ENCODE results near the gene SENP2.

DNA sequence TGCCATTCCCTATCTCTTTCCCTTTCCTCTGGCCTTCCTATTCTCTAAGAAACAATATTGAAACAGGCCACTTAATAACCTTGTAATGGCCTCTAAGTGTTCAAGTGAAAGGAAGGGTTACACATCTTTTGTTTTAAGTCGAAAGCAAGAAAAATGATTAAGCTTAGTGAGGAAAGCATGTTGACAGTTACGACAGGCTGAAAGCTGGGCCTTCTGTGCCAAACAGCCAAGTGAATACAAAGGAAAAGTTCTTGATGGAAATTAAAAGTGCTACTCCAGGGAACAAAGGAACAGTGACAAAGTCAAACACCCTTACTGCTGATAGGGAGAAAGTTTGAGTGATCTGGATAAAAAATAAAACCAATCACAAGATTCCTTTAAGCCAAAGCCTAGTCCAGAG is 54.2 kb downstream of the SENP2 start:
- TF ChIP-seq, protein P1, sequence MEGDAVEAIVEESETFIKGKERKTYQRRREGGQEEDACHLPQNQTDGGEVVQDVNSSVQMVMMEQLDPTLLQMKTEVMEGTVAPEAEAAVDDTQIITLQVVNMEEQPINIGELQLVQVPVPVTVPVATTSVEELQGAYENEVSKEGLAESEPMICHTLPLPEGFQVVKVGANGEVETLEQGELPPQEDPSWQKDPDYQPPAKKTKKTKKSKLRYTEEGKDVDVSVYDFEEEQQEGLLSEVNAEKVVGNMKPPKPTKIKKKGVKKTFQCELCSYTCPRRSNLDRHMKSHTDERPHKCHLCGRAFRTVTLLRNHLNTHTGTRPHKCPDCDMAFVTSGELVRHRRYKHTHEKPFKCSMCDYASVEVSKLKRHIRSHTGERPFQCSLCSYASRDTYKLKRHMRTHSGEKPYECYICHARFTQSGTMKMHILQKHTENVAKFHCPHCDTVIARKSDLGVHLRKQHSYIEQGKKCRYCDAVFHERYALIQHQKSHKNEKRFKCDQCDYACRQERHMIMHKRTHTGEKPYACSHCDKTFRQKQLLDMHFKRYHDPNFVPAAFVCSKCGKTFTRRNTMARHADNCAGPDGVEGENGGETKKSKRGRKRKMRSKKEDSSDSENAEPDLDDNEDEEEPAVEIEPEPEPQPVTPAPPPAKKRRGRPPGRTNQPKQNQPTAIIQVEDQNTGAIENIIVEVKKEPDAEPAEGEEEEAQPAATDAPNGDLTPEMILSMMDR (conservative IDR thresholded peaks at IDR 0.05; ENCODE audit: low read depth in 2 of 2) = no peak
- TF ChIP-seq, protein P2, sequence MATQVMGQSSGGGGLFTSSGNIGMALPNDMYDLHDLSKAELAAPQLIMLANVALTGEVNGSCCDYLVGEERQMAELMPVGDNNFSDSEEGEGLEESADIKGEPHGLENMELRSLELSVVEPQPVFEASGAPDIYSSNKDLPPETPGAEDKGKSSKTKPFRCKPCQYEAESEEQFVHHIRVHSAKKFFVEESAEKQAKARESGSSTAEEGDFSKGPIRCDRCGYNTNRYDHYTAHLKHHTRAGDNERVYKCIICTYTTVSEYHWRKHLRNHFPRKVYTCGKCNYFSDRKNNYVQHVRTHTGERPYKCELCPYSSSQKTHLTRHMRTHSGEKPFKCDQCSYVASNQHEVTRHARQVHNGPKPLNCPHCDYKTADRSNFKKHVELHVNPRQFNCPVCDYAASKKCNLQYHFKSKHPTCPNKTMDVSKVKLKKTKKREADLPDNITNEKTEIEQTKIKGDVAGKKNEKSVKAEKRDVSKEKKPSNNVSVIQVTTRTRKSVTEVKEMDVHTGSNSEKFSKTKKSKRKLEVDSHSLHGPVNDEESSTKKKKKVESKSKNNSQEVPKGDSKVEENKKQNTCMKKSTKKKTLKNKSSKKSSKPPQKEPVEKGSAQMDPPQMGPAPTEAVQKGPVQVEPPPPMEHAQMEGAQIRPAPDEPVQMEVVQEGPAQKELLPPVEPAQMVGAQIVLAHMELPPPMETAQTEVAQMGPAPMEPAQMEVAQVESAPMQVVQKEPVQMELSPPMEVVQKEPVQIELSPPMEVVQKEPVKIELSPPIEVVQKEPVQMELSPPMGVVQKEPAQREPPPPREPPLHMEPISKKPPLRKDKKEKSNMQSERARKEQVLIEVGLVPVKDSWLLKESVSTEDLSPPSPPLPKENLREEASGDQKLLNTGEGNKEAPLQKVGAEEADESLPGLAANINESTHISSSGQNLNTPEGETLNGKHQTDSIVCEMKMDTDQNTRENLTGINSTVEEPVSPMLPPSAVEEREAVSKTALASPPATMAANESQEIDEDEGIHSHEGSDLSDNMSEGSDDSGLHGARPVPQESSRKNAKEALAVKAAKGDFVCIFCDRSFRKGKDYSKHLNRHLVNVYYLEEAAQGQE (IDR thresholded peaks at IDR 0.05; ENCODE audit: unreplicated experiment) = no peak
- TF ChIP-seq POLR2AphosphoS5 (IDR thresholded peaks at IDR 0.05; ENCODE audit: low read depth) = no peak
- no peak for TF ChIP-seq EZH2phosphoT487 (IDR thresholded peaks at IDR 0.05; ENCODE audit: unreplicated experiment)

All from GM23338 (cell line).